ENCODE results near the gene CCDC12.

Gene CCDC12

GRCh38 chr3:47002171-47003055 lies 25.9 kb upstream of the CCDC12 start:
- Histone ChIP-seq H3K9me3 (ENCODE audit: control insufficient read depth in 5 of 5, low read length in 5 of 5) (no peaks in the 10 kb centered on the region), H3K27me3 (ENCODE audit: control insufficient read depth in 5 of 5, insufficient read depth in 4 of 5, low read length in 5 of 5) (no peaks in the 10 kb centered on the region), H3K9ac (ENCODE audit: low read length in 5 of 5) (no peak overlapping the region), H3K4me1 (ENCODE audit: control insufficient read depth in 5 of 5, insufficient read depth in 5 of 5, low read length in 5 of 5) (peaks cover 0 to 5% (median 0%) of the 10 kb centered on the region in 5 donors), H3K4me3 (ENCODE audit: low read depth in 1 of 5, low read length in 5 of 5) (no peak overlapping the region), H3K36me3 (ENCODE audit: control insufficient read depth in 5 of 5, insufficient read depth in 5 of 5, low read length in 5 of 5) (peaks cover 0 to 100% (median 92%) of the 10 kb centered on the region in 5 donors), H3K27ac (ENCODE audit: low read depth, low read length) (no peak overlapping the region)

DNA sequence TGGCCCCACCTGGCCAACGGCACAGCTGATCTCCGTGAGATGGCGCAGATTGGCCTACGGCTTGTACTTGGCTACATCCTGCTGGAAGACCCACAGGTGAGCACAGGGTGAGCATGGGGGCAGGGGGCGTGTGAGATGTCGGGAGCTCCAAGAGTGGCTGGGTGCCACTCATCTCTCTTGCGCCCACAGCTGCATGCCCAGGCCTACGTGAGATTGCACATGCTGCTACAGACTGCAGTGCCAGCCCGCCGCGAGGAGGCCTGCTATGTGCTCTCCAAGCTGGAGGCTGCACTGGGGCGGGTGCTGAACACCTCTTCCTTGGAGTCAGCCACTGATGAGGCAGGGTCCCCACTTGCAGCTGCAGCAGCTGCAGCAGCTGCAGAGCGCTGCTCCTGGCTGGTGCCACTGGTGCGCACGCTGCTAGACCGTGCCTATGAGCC lies 25.2 kb upstream of the CCDC12 start:
- H3K9ac ChIP-seq (ENCODE audit: low read length in 5 of 5) = no peak overlapping the region
- no peaks in the 10 kb centered on the region for H3K27me3 ChIP-seq (ENCODE audit: control insufficient read depth in 5 of 5, insufficient read depth in 4 of 5, low read length in 5 of 5)
- peaks cover 0 to 12% (median 4%) of the 10 kb centered on the region in 5 donors for H3K4me1 ChIP-seq (ENCODE audit: control insufficient read depth in 5 of 5, insufficient read depth in 5 of 5, low read length in 5 of 5)
- no peaks in the 10 kb centered on the region for H3K9me3 ChIP-seq (ENCODE audit: control insufficient read depth in 5 of 5, low read length in 5 of 5)
- H3K4me3 ChIP-seq (ENCODE audit: low read depth in 1 of 5, low read length in 5 of 5) = no peak overlapping the region
- no peak overlapping the region for H3K27ac ChIP-seq (ENCODE audit: low read depth, low read length)
- H3K36me3 ChIP-seq (ENCODE audit: control insufficient read depth in 5 of 5, insufficient read depth in 5 of 5, low read length in 5 of 5) = peaks cover 0 to 100% (median 88%) of the 10 kb centered on the region in 5 donors

DNA sequence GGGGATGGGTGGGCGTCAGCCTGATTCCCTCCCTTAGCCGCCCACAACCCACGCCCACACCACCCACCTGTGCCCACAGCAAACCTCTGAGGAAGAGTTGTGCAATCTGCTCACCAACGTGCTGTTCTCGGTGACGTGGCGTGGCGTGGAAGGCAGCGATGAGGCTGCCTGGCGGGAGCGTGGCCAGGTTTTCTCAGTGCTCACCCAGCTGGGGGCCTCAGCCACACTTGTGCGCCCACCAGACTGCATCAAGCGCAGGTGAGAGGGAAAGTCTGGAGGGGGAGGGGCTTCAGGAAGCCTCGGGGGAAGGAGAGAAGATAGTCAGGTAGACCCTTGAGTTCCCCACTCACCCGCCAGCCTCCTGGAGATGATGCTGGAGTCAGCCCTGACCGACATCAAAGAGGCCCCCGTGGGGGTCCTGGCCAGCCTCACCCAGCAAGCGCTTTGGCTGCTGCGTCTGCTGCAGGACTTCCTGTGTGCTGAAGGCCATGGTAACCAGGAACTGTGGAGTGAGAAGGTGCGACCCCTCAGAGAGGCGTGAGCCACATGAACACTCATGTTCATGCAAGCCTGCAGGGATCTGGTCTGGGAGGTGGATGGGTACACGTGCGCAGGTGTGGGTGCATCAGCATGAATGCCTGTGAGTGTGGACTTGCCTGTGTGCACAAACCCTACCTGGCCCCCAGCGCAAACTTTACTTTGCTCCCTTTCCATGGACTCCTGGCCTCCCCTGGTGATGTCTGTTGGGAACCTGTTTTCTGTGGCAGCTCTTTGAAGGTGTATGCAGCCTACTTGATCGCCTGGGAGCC lies 24.6 kb upstream of the CCDC12 start:
- H3K4me1 ChIP-seq (ENCODE audit: control insufficient read depth in 5 of 5, insufficient read depth in 5 of 5, low read length in 5 of 5) = peaks cover 0 to 12% (median 4%) of the 10 kb centered on the region in 5 donors
- no peak overlapping the region for H3K9ac ChIP-seq (ENCODE audit: low read length in 5 of 5)
- peaks cover 0 to 96% (median 83%) of the 10 kb centered on the region in 5 donors for H3K36me3 ChIP-seq (ENCODE audit: control insufficient read depth in 5 of 5, insufficient read depth in 5 of 5, low read length in 5 of 5)
- no peaks in the 10 kb centered on the region for H3K27me3 ChIP-seq (ENCODE audit: control insufficient read depth in 5 of 5, insufficient read depth in 4 of 5, low read length in 5 of 5)
- H3K4me3 ChIP-seq (ENCODE audit: low read depth in 1 of 5, low read length in 5 of 5) = no peak overlapping the region
- H3K9me3 ChIP-seq (ENCODE audit: control insufficient read depth in 5 of 5, low read length in 5 of 5) = no peaks in the 10 kb centered on the region
- H3K27ac ChIP-seq (ENCODE audit: low read depth, low read length) = no peak overlapping the region

GRCh38 chr3:47000198-47000815 lies 23.8 kb upstream of the CCDC12 start:
- no peak overlapping the region for H3K9ac ChIP-seq (ENCODE audit: low read length in 5 of 5)
- H3K36me3 ChIP-seq (ENCODE audit: control insufficient read depth in 5 of 5, insufficient read depth in 5 of 5, low read length in 5 of 5) = peaks cover 0 to 96% (median 82%) of the 10 kb centered on the region in 5 donors
- H3K27me3 ChIP-seq (ENCODE audit: control insufficient read depth in 5 of 5, insufficient read depth in 4 of 5, low read length in 5 of 5) = no peaks in the 10 kb centered on the region
- H3K4me1 ChIP-seq (ENCODE audit: control insufficient read depth in 5 of 5, insufficient read depth in 5 of 5, low read length in 5 of 5) = peaks cover 0 to 12% (median 4%) of the 10 kb centered on the region in 5 donors
- no peak overlapping the region for H3K4me3 ChIP-seq (ENCODE audit: low read depth in 1 of 5, low read length in 5 of 5)
- no peak overlapping the region for H3K27ac ChIP-seq (ENCODE audit: low read depth, low read length)
- H3K9me3 ChIP-seq (ENCODE audit: control insufficient read depth in 5 of 5, low read length in 5 of 5) = no peaks in the 10 kb centered on the region

- Histone ChIP-seq H3K27me3 (ENCODE audit: control insufficient read depth in 5 of 5, insufficient read depth in 4 of 5, low read length in 5 of 5) (no peaks in the 10 kb centered on the region), H3K9me3 (ENCODE audit: control insufficient read depth in 5 of 5, low read length in 5 of 5) (no peaks in the 10 kb centered on the region), H3K36me3 (ENCODE audit: control insufficient read depth in 5 of 5, insufficient read depth in 5 of 5, low read length in 5 of 5) (peaks cover 0 to 96% (median 82%) of the 10 kb centered on the region in 5 donors), H3K4me3 (ENCODE audit: low read depth in 1 of 5, low read length in 5 of 5) (no peak overlapping the region), H3K27ac (ENCODE audit: low read depth, low read length) (no peak overlapping the region), H3K4me1 (ENCODE audit: control insufficient read depth in 5 of 5, insufficient read depth in 5 of 5, low read length in 5 of 5) (peaks cover 0 to 12% (median 4%) of the 10 kb centered on the region in 5 donors), H3K9ac (ENCODE audit: low read length in 5 of 5) (no peak overlapping the region)
Observed at GRCh38 chr3:46999516-47000197, 23.1 kb upstream of the CCDC12 start.

DNA sequence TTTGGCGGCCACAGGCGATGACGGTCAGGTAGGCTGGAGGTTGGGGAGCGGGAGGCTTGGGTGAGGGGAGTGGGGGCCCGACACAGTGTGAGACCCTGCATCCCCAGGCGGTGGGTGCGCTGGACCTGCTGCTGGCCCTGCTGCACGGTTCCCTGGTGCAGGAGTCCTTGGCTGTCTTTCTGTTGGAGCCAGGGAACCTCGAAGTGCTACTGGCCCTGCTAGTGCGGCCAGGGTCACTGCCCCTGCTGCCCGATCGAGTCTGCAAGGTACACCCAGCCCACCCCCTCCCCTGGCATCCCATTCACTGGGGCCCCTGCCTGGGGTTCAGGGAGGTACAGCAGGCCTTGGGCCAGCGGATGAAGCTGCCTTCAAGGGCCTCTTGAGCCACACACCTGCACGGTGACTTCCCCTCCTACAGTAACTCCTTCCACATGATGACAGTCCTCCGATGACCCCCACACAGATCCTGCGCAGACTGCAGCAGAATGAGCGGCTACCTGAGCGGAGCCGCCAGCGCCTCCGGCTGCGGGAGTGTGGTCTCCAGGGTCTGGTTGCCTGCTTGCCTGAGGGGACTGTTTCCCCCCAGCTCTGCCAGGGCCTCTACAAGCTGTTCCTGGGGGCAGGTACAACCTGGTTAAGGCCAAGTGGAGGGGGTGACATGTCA lies 22.4 kb upstream of the CCDC12 start:
- H3K9me3 ChIP-seq (ENCODE audit: control insufficient read depth in 5 of 5, low read length in 5 of 5) = no peaks in the 10 kb centered on the region
- H3K27ac ChIP-seq (ENCODE audit: low read depth, low read length) = no peak overlapping the region
- peaks cover 0 to 12% (median 4%) of the 10 kb centered on the region in 5 donors for H3K4me1 ChIP-seq (ENCODE audit: control insufficient read depth in 5 of 5, insufficient read depth in 5 of 5, low read length in 5 of 5)
- H3K9ac ChIP-seq (ENCODE audit: low read length in 5 of 5) = no peak overlapping the region
- H3K27me3 ChIP-seq (ENCODE audit: control insufficient read depth in 5 of 5, insufficient read depth in 4 of 5, low read length in 5 of 5) = no peaks in the 10 kb centered on the region
- H3K4me3 ChIP-seq (ENCODE audit: low read depth in 1 of 5, low read length in 5 of 5) = no peak overlapping the region
- peaks cover 0 to 96% (median 81%) of the 10 kb centered on the region in 5 donors for H3K36me3 ChIP-seq (ENCODE audit: control insufficient read depth in 5 of 5, insufficient read depth in 5 of 5, low read length in 5 of 5)

DNA sequence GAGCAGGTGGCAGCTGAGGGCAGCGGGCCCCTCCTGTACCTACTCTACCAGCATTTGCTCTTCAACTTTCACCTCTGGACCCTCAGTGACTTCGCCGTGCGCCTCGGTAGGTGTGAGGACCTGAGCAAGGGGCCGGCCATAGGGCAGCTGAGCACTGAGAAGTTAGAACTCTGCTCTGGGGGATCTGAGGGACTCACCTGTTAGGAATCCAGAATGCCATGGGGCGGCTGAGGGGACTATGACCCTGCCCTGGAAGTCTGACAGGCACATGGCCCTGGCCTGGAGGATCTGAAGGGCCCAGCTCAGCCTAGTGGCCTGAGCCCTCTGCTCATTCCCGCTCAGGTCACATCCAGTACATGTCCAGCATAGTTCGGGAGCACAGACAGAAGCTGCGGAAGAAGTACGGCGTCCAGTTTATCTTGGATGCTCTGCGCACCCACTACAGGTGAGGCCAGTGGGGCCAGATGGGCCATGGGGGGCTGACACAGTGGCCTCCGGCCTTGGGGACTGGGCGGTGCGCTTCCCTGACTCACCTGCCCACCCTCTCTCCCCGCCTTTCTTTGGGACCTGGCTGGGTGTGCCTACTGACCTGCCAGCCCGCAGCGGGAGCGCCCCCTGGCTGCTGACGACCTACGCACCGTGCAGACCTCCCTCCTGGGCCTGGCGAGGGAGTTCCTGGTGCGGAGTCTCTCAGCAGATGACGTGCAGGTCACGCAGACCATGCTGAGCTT lies 21.7 kb upstream of the CCDC12 start:
- no peak overlapping the region for H3K9ac ChIP-seq (ENCODE audit: low read length in 5 of 5)
- H3K4me1 ChIP-seq (ENCODE audit: control insufficient read depth in 5 of 5, insufficient read depth in 5 of 5, low read length in 5 of 5) = peaks cover 0 to 12% (median 4%) of the 10 kb centered on the region in 5 donors
- H3K9me3 ChIP-seq (ENCODE audit: control insufficient read depth in 5 of 5, low read length in 5 of 5) = no peaks in the 10 kb centered on the region
- peaks cover 0 to 96% (median 79%) of the 10 kb centered on the region in 5 donors for H3K36me3 ChIP-seq (ENCODE audit: control insufficient read depth in 5 of 5, insufficient read depth in 5 of 5, low read length in 5 of 5)
- H3K27me3 ChIP-seq (ENCODE audit: control insufficient read depth in 5 of 5, insufficient read depth in 4 of 5, low read length in 5 of 5) = no peaks in the 10 kb centered on the region
- H3K27ac ChIP-seq (ENCODE audit: low read depth, low read length) = no peak overlapping the region
- H3K4me3 ChIP-seq (ENCODE audit: low read depth in 1 of 5, low read length in 5 of 5) = no peak overlapping the region

DNA sequence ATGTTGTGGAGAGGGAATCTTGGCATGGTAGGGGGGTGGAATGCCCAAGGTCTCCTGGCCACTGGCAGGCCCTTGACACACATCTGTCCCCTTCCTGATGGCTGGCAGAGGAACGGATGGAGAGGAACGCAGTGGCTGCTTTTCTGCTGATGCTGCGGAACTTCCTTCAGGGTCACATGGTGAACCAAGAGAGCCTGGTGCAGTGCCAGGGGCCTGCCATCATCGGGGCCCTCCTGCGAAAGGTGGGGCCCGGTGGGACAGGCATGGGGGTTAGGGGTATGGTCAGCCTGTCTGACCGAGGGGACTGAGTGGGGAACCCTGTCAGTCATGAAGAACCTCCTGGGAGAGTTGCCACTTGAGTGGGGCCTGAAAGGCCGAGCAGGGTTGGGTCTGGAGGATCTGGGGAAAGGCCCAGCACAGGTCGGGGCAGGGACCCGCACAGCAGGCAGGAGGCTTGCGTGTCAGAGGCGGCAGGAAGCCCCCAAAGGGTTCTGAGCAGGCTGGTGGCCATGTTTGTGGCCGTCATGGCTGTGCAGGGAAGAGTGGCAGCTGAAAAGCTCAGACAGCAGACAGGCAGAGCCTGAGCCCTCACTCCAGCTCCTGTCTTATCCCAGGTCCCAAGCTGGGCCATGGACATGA lies 21.0 kb upstream of the CCDC12 start:
- peaks cover 0 to 96% (median 77%) of the 10 kb centered on the region in 5 donors for H3K36me3 ChIP-seq (ENCODE audit: control insufficient read depth in 5 of 5, insufficient read depth in 5 of 5, low read length in 5 of 5)
- no peak overlapping the region for H3K27ac ChIP-seq (ENCODE audit: low read depth, low read length)
- H3K4me1 ChIP-seq (ENCODE audit: control insufficient read depth in 5 of 5, insufficient read depth in 5 of 5, low read length in 5 of 5) = peaks cover 0 to 12% (median 4%) of the 10 kb centered on the region in 5 donors
- no peak overlapping the region for H3K9ac ChIP-seq (ENCODE audit: low read length in 5 of 5)
- no peaks in the 10 kb centered on the region for H3K27me3 ChIP-seq (ENCODE audit: control insufficient read depth in 5 of 5, insufficient read depth in 4 of 5, low read length in 5 of 5)
- H3K4me3 ChIP-seq (ENCODE audit: low read depth in 1 of 5, low read length in 5 of 5) = no peak overlapping the region
- H3K9me3 ChIP-seq (ENCODE audit: control insufficient read depth in 5 of 5, low read length in 5 of 5) = no peaks in the 10 kb centered on the region

Data from subcutaneous abdominal adipose tissue (tissue), 5 donors.